HEK293T (cell line): ENCODE results near the gene ZNF865.

Experiments
- BHLHE40 ChIP-seq: fragments of 450-650 bp; IDR thresholded peaks from 2 replicates; pipeline ENCODE4 v1.6.1; 2016; ENCODE audit warnings: mild to moderate bottlenecking, moderate library complexity, borderline replicate concordance
- CTBP1 ChIP-seq: fragments of 450-650 bp; IDR thresholded peaks from 2 replicates; pipeline ENCODE4 v1.6.1; 2016; ENCODE audit warnings: borderline replicate concordance
- ELF4 ChIP-seq: fragments of 450-650 bp; IDR thresholded peaks from 2 replicates; pipeline ENCODE4 v1.6.1; 2017; ENCODE audit warnings: antibody characterized with exemption
- FOXK2 ChIP-seq: fragments of 450-650 bp; IDR thresholded peaks from 2 replicates; pipeline ENCODE4 v1.6.1; 2016; ENCODE audit warnings: mild to moderate bottlenecking
- FOXM1 ChIP-seq: fragments of 450-650 bp; IDR thresholded peaks from 2 replicates; pipeline ENCODE4 v1.6.1; 2017; ENCODE audit warnings: mild to moderate bottlenecking, borderline replicate concordance
- HDGF ChIP-seq: fragments of 450-650 bp; IDR thresholded peaks from 2 replicates; pipeline ENCODE4 v1.6.1; 2017; ENCODE audit warnings: antibody characterized with exemption, borderline replicate concordance
- L3MBTL2 ChIP-seq: fragments of 450-650 bp; conservative IDR thresholded peaks from 2 replicates; pipeline ENCODE4 v1.6.1; 2016; ENCODE audit warnings: mild to moderate bottlenecking
- LEF1 ChIP-seq: fragments of 450-650 bp; IDR thresholded peaks from 2 replicates; pipeline ENCODE4 v1.6.1; 2017; ENCODE audit warnings: mild to moderate bottlenecking, borderline replicate concordance
- NFRKB ChIP-seq: fragments of 450-650 bp; IDR thresholded peaks from 2 replicates; pipeline ENCODE4 v1.6.1; 2016; ENCODE audit warnings: mild to moderate bottlenecking, moderate library complexity
- PKNOX1 ChIP-seq: fragments of 450-650 bp; IDR thresholded peaks from 2 replicates; pipeline ENCODE4 v1.6.1; 2016
- SP1 ChIP-seq: fragments of 450-650 bp; IDR thresholded peaks from 2 replicates; pipeline ENCODE4 v1.6.1; 2017
- SUZ12 ChIP-seq: fragments of 450-650 bp; IDR thresholded peaks from 2 replicates; pipeline ENCODE4 v1.6.1; 2016; ENCODE audit warnings: mild to moderate bottlenecking
- TARDBP ChIP-seq: fragments of 450-650 bp; IDR thresholded peaks from 2 replicates; pipeline ENCODE4 v1.6.1; 2016
- ZNF384 ChIP-seq: fragments of 450-650 bp; IDR thresholded peaks from 2 replicates; pipeline ENCODE4 v1.6.1; 2016

- TF ChIP-seq FOXM1: no peak
- TF ChIP-seq SP1: no peak
- no peak for TF ChIP-seq L3MBTL2
- TF ChIP-seq SUZ12: no peak
- TF ChIP-seq ZNF384: no peak
- no peak for TF ChIP-seq HDGF
- TF ChIP-seq LEF1: no peak
- TF ChIP-seq BHLHE40: no peak
- no peak for TF ChIP-seq FOXK2
- no peak for TF ChIP-seq TARDBP
- TF ChIP-seq CTBP1: no peak
- no peak for TF ChIP-seq PKNOX1
- TF ChIP-seq ELF4: peak; percentile 67; the same call in 1 of the 2 replicates
- TF ChIP-seq NFRKB: no peak
These were observed 6.0 kb upstream of the ZNF865 start, which contains the start of gene FIZ1 for GRCh38 chr19:55599468-55599841.
